Nasal cavity respiratory epithelium epithelial cell of viscerocranial mucosa (primary cell): ENCODE results near the gene MCF2L. TPM values are rescaled to one million over a fixed set of nuclear protein-coding genes. Genes with fewer than 3 reads are reported as not detected.

Source experiments
- total RNA-seq: library from RNA; depleted of rRNA; stranded (reverse); fragments of >200 nt; gene quantifications from 2 replicates; pipeline ENCODE4 v1.2.3, GENCODE V29; 2014

MCF2L gene
- total RNA-seq: under 0.01 and 0.50 TPM in 2 replicates

DNA sequence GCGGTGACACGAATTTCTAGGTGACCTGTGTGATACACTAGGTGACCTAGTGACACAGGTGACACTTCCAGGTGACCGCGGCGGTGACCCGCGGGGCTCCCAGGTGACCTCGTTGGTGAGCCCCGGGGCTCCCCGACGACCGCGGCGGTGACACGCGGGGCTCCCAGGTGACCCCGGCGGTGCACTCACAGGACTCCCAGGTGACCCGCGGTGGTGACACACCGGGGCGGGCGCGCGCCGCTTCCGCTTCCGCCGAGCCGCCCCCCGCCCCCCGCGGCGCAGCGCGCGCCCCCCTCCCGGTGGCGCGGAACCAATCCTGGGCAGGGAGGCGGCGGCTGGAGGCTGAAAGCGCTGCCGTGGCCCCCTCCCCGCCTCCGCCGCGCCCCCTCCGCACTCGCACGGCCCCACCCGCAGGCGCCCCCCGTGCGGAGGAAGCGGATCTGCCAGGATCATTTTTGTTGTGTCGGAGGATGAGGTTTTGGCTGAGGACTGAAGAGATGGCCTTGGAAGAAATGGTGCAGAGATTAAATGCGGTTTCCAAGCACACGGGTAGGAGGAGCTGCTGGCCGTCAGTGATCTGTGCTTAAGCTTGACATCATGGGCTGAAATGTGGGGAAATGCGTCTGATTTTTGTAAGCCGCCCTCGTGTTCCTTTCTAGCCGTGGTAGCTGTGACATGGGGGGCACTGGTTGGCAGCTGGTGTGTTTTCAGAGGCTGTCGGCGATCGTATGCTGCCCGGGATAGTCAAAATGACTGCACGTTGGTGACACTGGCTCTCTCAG lies at the start of gene MCF2L:
TSS of gene MCF2L (plus strand) at position 305 of the 782 bp plus-strand sequence. CDS start at position 471, 166 bp downstream.

DNA sequence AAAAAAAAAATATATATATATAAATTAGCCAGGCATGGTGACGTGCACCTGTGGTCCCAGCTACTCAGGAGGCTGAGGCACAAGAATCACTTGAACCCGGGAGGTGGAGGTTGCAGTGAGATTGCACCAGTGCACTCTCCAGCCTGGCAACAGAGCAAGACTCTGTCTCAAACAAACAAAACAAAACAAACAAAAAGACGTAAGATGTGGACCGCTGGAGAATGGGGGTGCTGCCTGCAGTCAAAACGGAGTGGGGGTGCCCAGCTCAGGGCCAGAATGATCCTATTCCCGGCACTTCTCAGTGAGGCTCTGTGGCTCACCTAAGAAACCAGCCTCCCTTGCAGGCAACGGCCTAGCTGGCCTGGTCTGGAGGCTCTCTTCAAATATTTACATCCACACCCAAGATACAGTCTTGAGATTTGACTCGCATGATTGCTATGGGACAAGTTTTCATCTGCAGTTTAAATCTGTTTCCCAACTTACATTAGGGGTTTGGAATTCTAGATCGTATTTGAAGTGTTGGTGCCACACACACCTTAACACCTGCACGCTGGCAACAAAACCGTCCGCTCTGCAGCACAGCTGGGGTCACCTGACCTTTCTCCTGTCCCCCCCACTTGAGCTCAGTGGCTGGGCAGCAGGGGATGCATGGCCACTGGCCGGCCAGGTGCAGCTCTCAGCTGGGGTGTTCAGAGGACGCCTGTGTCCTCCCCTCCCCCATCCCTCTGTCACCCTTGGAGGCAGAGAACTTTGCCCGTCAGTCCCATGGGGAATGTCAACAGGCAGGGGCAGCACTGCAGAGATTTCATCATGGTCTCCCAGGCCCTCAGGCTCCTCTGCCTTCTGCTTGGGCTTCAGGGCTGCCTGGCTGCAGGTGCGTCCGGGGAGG lies 136.3 kb downstream of the MCF2L start, which contains the start of gene F7:
TSS of gene F7 (plus strand) at position 760 of the 889 bp plus-strand sequence. CDS start at position 811, 51 bp downstream.

GRCh38 chr13:113122550-113123225 lies 153.7 kb downstream of the MCF2L start, which contains the start of gene F10:
TSS of gene F10 (plus strand) at chr13:113122799. CDS start at chr13:113122856, 57 bp downstream.

Other genes with a start within 250 kb of the MCF2L start
- not detected in 2 replicates for gene F7, start 136.6 kb downstream of the MCF2L start, total RNA-seq
- gene F10, start 153.6 kb downstream of the MCF2L start, total RNA-seq: not detected in 2 replicates
- gene PROZ, start 189.4 kb downstream of the MCF2L start, total RNA-seq: not detected in 2 replicates
- 46.1 and 72.5 TPM in 2 replicates for gene PCID2, start 239.5 kb downstream of the MCF2L start, total RNA-seq
- gene CUL4A, start 240.4 kb downstream of the MCF2L start, total RNA-seq: 118 and 166 TPM in 2 replicates